Endodermal cell (in vitro differentiated cells): Measurements from ENCODE around the gene DBP. TPM values are rescaled to one million over a fixed set of nuclear protein-coding genes. Genes with fewer than 3 reads are reported as not detected.

Experiments
- DNase-seq: peaks from one replicate; pipeline ENCODE4 v3.0.0-alpha.2; 2017
- H3K27ac ChIP-seq: 2 replicates; pipeline ENCODE4 v1.5.1; 2013; ENCODE audit warnings: mild to moderate bottlenecking, low read depth, low read length, moderate library complexity
- H3K27me3 ChIP-seq: 2 replicates; pipeline ENCODE4 v1.6.1; 2013; ENCODE audit warnings: mild to moderate bottlenecking, low read length, moderate library complexity; ENCODE audit not compliant: insufficient read depth, control insufficient read depth, poor library complexity, severe bottlenecking
- H3K36me3 ChIP-seq: 2 replicates; pipeline ENCODE4 v1.7.0; 2013; ENCODE audit warnings: mild to moderate bottlenecking, low read length, moderate library complexity; ENCODE audit not compliant: control insufficient read depth, insufficient read depth
- H3K4me1 ChIP-seq: one replicate; pipeline ENCODE4 v1.7.0; 2013; ENCODE audit warnings: low read length; ENCODE audit not compliant: control insufficient read depth, insufficient read depth
- H3K4me3 ChIP-seq: 2 replicates; pipeline ENCODE4 v1.5.1; 2013; ENCODE audit warnings: mild to moderate bottlenecking, low read length, moderate library complexity
- H3K9ac ChIP-seq: 2 replicates; pipeline ENCODE4 v1.6.1; 2013; ENCODE audit warnings: mild to moderate bottlenecking, low read length, moderate library complexity; ENCODE audit not compliant: poor library complexity, severe bottlenecking; ENCODE audit errors: extremely low read depth
- H3K9me3 ChIP-seq: 2 replicates; pipeline ENCODE4 v1.6.1; 2013; ENCODE audit warnings: mild to moderate bottlenecking, low read length, moderate library complexity; ENCODE audit not compliant: control insufficient read depth
- H3K27ac Mint-ChIP-seq: 2 replicates; pipeline ENCODE4 v1.8.0; 2020; ENCODE audit warnings: mixed read lengths
- H3K27me3 Mint-ChIP-seq: 2 replicates; pipeline ENCODE4 v1.8.0; 2021; ENCODE audit warnings: mild to moderate bottlenecking, mixed read lengths; ENCODE audit not compliant: insufficient read depth
- H3K36me3 Mint-ChIP-seq: 2 replicates; pipeline ENCODE4 v1.8.0; 2020; ENCODE audit warnings: low read depth, mixed read lengths
- H3K4me1 Mint-ChIP-seq: 2 replicates; pipeline ENCODE4 v1.8.0; 2020; ENCODE audit warnings: mixed read lengths
- H3K4me3 Mint-ChIP-seq: 2 replicates; pipeline ENCODE4 v1.8.0; 2020; ENCODE audit warnings: mild to moderate bottlenecking, moderate library complexity, mixed read lengths
- H3K9me3 Mint-ChIP-seq: 2 replicates; pipeline ENCODE4 v1.8.0; 2020; ENCODE audit warnings: mild to moderate bottlenecking, mixed read lengths
- CTCF ChIP-seq: fragments of 200-600 bp; sonication (generic); conservative IDR thresholded peaks from 2 replicates; pipeline ENCODE4 v1.5.0; 2021; ENCODE audit warnings: antibody characterized with exemption, mild to moderate bottlenecking
- WGBS, 2 experiments: methylation state at CpG; one replicate each; pipeline versions ENCODE4 v1.1.5 to v1.1.7; 2013; ENCODE audit warnings: missing lambda C conversion rate in 2 of 2, mixed read lengths in 1 of 2; ENCODE audit not compliant: insufficient coverage in 1 of 2, insufficient read length in 1 of 2; 5-methylcytosine and 5-hydroxymethylcytosine counted together
- total RNA-seq, 2 donors: library from RNA; stranded (reverse); fragmentation: NEBNext Ultra II Directional in 1 of 2; extraction: Animal tissue kit (Norgen Biotek cat#: 25700) in 1 of 2; gene quantifications; 2 replicates in 1 of 2; 3 replicates in 1 of 2; pipeline ENCODE4 v1.2.1, GENCODE V29; 2021

Gene DBP
- total RNA-seq, 2 donors from 2014 or later = 5.3 to 13.1 TPM

- H3K4me1 Mint-ChIP-seq = peaks cover 18% of the 10 kb centered on the region
- TF ChIP-seq CTCF = no peak
- 82 to 92% methylated on average over 13 to 16 of the region's 16 CpGs for WGBS, 2 experiments
- H3K36me3 ChIP-seq = no peaks in the 10 kb centered on the region
- peak; percentile 89 for DNase-seq
- H3K27ac Mint-ChIP-seq = peak overlapping the region; percentile 77
- peak overlapping the region; percentile 9 for H3K4me3 Mint-ChIP-seq
- H3K9me3 Mint-ChIP-seq = peaks cover 2% of the 10 kb centered on the region
- no peak overlapping the region for H3K4me3 ChIP-seq
- H3K4me1 ChIP-seq = peaks cover 3% of the 10 kb centered on the region
- H3K9me3 ChIP-seq = no peaks in the 10 kb centered on the region
- peaks cover 25% of the 10 kb centered on the region for H3K36me3 Mint-ChIP-seq
- peaks cover 11% of the 10 kb centered on the region for H3K27me3 ChIP-seq
- no peak overlapping the region for H3K27ac ChIP-seq
- H3K27me3 Mint-ChIP-seq = peaks cover 49% of the 10 kb centered on the region
- H3K9ac ChIP-seq = no peak overlapping the region
Observed at GRCh38 chr19:48638831-48639381, 1.7 kb upstream of the DBP start.

GRCh38 chr19:48637948-48638830, 1.0 kb upstream of the DBP start:
- WGBS, 2 experiments = 21 to 27% methylated on average over 19 to 29 of the region's 29 CpGs
- peaks cover 49% of the 10 kb centered on the region for H3K27me3 Mint-ChIP-seq

More at GRCh38 chr19:48637948-48638830, 1.0 kb upstream of the DBP start:
- H3K4me1 ChIP-seq = peaks cover 4% of the 10 kb centered on the region
- H3K27ac ChIP-seq = peak overlapping the region; percentile 95
- peak overlapping the region; percentile 92 for H3K27ac Mint-ChIP-seq
- TF ChIP-seq CTCF = peak; percentile 29
- H3K4me3 ChIP-seq = peak overlapping the region; percentile 80
- H3K9ac ChIP-seq = peak overlapping the region; percentile 20
- H3K9me3 Mint-ChIP-seq = peaks cover 2% of the 10 kb centered on the region
- peaks cover 11% of the 10 kb centered on the region for H3K27me3 ChIP-seq
- peaks cover 25% of the 10 kb centered on the region for H3K36me3 Mint-ChIP-seq
- H3K36me3 ChIP-seq = no peaks in the 10 kb centered on the region
- DNase-seq = peak; percentile 96
- peak overlapping the region; percentile 61 for H3K4me3 Mint-ChIP-seq
- H3K4me1 Mint-ChIP-seq = peaks cover 21% of the 10 kb centered on the region
- H3K9me3 ChIP-seq = no peaks in the 10 kb centered on the region
